Testis (tissue), 3 donors: ENCODE data around the gene CACNB4. TPM values are rescaled to one million over a fixed set of nuclear protein-coding genes. Genes with fewer than 3 reads are reported as not detected.

ENCODE experiments used
- DNase-seq: peaks from one replicate; pipeline ENCODE4 v3.0.0-alpha.2; 2019
- H3K27ac ChIP-seq, 2 donors: fragments of 200-600 bp; sonication (generic); one replicate each; pipeline ENCODE4 v1.5.1; 2019
- H3K27me3 ChIP-seq: fragments of 200-600 bp; sonication (generic); one replicate; pipeline ENCODE4 v1.5.1; 2019
- H3K36me3 ChIP-seq: fragments of 200-600 bp; sonication (generic); one replicate; pipeline ENCODE4 v1.5.1; 2017; ENCODE audit warnings: low read depth; ENCODE audit errors: missing control alignments
- H3K4me1 ChIP-seq: fragments of 200-600 bp; sonication (generic); one replicate; pipeline ENCODE4 v1.5.1; 2019
- H3K4me3 ChIP-seq, 2 donors: fragments of 200-600 bp; sonication (generic); one replicate each; pipeline ENCODE4 v1.5.1; 2017 to 2019
- H3K9me3 ChIP-seq: fragments of 200-600 bp; sonication (generic); one replicate; pipeline ENCODE4 v1.5.1; 2017
- POLR2A ChIP-seq: fragments of 450-650 bp; IDR thresholded peaks from one replicate; pipeline ENCODE4 v1.6.1; 2017; ENCODE audit warnings: antibody characterized with exemption, mild to moderate bottlenecking, moderate library complexity
- WGBS, 2 donors: methylation state at CpG; one replicate each; pipeline ENCODE4 v1.1.5; 2018; 5-methylcytosine and 5-hydroxymethylcytosine counted together
- intact Hi-C: fragments of 100-400 bp; cut with DNase I; formaldehyde crosslinking; loops from one replicate; pipeline ENCODE4 v1.15.1; 2023; ENCODE audit warnings: low total_unique reads
- polyA plus RNA-seq: library from polyadenylated mRNA; stranded (reverse); fragments of 350-450 nt; fragmentation: Illumina TruSeq; extraction: RNeasy Lipid Tissue Mini Kit (QIAGEN cat#74804); gene quantifications from one replicate; pipeline ENCODE4 v1.2.3, GENCODE V29; 2014; ENCODE audit warnings: low read depth, low replicate concordance; ENCODE audit not compliant: insufficient read depth
- total RNA-seq, 2 donors: library from RNA; depleted of rRNA; stranded (reverse); fragments of >200 nt; gene quantifications; one replicate each; pipeline ENCODE4 v1.2.3, GENCODE V29; 2016
- TF ChIP-seq, protein P1 (sequence below), 3 experiments: fragments of 450-650 bp in 2 of 3; fragments of 200-600 bp in 1 of 3; sonication (generic) in 1 of 3; IDR thresholded peaks; one replicate each; pipeline ENCODE4 v1.5.1; 2016 to 2019; ENCODE audit warnings: antibody characterized with exemption in 3 of 3, mild to moderate bottlenecking in 2 of 3, moderate library complexity in 1 of 3

CACNB4 gene
- total and polyA plus RNA-seq, 3 donors from 2014 or later, result 7.8 to 83.8 (median 82.2) TPM

DNA sequence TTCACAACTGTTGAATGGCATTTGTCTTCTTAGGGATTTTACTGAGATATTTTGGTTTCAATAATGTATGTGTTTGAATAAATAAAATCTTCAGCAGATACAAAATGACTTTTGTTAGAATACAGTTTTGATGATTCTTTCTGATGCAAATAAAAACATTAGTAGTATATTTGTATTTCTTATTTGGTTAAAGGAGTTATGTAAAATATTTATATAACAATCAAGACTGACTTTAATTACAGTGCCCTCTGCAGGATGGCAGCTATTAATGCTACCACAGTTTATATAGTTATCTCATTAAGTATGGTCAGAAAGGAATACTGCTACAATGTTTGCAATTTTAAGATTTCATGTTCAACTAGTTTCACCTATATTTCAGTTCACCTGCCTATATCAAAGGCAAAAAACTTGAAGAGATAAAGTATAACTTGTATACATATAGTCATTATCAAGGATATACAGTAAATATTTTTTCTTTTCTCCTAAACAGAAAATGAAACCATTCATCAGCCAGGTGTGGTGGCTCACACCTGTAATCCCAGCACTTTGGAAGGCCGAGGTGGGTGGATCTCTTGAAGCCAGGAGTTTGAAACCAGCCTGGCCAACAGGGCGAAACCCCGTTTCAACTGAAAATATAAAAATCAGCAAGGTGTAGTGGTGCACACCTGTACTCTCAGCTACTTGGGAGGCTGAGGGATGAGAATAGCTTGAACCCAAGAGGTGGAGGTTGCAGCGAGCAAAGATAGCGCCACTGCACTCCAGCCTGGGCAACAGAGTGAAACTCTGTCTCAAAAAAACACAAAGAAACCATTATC lies 290.4 kb downstream of the CACNB4 start:
- Histone ChIP-seq H3K4me1 (no peaks in the 10 kb centered on the region), H3K27ac (no peak overlapping the region), H3K4me3 (no peak overlapping the region), H3K9me3 (no peaks in the 10 kb centered on the region), H3K36me3 (no peaks in the 10 kb centered on the region), H3K27me3 (no peaks in the 10 kb centered on the region)
- TF ChIP-seq, protein P1, sequence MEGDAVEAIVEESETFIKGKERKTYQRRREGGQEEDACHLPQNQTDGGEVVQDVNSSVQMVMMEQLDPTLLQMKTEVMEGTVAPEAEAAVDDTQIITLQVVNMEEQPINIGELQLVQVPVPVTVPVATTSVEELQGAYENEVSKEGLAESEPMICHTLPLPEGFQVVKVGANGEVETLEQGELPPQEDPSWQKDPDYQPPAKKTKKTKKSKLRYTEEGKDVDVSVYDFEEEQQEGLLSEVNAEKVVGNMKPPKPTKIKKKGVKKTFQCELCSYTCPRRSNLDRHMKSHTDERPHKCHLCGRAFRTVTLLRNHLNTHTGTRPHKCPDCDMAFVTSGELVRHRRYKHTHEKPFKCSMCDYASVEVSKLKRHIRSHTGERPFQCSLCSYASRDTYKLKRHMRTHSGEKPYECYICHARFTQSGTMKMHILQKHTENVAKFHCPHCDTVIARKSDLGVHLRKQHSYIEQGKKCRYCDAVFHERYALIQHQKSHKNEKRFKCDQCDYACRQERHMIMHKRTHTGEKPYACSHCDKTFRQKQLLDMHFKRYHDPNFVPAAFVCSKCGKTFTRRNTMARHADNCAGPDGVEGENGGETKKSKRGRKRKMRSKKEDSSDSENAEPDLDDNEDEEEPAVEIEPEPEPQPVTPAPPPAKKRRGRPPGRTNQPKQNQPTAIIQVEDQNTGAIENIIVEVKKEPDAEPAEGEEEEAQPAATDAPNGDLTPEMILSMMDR (IDR thresholded peaks at IDR 0.05), result peak in 1 of 3 experiments; percentile 9
- TF ChIP-seq POLR2A, result no peak
- no peak for DNase-seq
- intact Hi-C loops, result no loop called here
- WGBS, 2 donors, result 80 to 85% methylated on average over 5 of the region's 5 CpGs

DNA sequence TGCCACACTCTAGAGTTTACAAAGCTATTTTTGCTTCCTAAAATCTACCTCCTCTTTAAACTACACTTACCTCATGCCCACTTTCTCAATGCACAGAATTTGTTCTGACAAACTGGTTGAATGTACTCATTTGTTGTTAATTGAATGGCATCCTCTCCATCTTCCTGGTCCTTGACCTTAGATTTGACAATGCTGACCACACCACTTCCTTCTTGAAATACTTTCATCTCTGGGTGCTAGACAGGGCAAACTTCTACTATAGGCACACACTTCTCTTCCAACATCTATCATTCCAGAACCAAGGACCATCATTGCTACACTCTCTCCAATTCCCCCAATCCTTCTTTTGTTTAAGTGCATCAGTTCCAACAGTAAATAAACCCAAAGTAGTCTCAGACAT lies 292.9 kb downstream of the CACNB4 start:
- no peak overlapping the region for H3K27ac ChIP-seq
- H3K4me3 ChIP-seq, result no peak overlapping the region
- intact Hi-C loops, result no loop called here
- no peaks in the 10 kb centered on the region for H3K36me3 ChIP-seq
- no peaks in the 10 kb centered on the region for H3K9me3 ChIP-seq
- TF ChIP-seq, protein P1 (IDR thresholded peaks at IDR 0.05), result no peak
- no peak for TF ChIP-seq POLR2A
- no peaks in the 10 kb centered on the region for H3K4me1 ChIP-seq
- no peak for DNase-seq
- no peaks in the 10 kb centered on the region for H3K27me3 ChIP-seq

DNA sequence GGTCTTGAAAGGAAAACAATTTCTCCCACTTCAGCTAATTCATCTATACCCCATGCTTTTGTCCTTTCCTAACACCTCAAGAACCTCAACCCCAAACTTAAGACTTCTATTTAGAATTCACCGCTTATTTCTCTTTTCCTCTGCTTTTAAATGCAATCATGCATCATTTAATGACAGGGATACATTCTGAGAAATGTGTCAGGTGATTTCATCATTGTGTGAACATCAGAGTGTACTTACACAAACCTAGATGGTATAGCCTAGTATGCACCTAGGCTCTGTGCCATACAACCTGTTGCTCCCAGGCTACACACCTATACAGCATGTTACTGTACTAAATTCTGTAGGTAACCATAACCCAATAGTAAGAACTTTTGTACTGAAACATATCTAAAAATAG lies 293.5 kb downstream of the CACNB4 start:
- Histone ChIP-seq H3K36me3 (no peaks in the 10 kb centered on the region), H3K9me3 (no peaks in the 10 kb centered on the region), H3K4me1 (no peaks in the 10 kb centered on the region), H3K27me3 (no peaks in the 10 kb centered on the region), H3K4me3 (no peak overlapping the region), H3K27ac (no peak overlapping the region)
- intact Hi-C loops, result no loop called here
- no peak for DNase-seq
- TF ChIP-seq, protein P1 (IDR thresholded peaks at IDR 0.05), result no peak
- no peak for TF ChIP-seq POLR2A
- 96 to 100% methylated on average over 1 of the region's 1 CpG for WGBS, 2 donors

DNA sequence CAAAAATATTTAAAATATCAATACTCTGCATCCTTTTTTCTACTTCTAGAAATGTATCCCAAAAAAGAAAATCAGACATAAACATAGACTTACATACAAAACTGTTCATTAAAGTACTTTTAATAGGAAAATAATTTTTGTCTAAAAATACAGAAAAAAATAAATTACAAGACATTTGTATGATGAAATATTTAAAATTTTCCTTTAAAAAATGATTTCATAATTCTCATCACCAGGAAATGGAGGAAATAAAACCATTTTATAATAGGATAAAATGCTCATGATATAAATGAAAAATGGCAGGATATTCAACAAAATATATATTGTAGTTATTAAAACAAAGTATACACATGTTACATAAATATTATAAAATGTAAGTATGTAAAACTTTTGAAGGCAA lies 295.0 kb downstream of the CACNB4 start:
- H3K36me3 ChIP-seq, result no peaks in the 10 kb centered on the region
- intact Hi-C loops, result no loop called here
- no peak for DNase-seq
- H3K9me3 ChIP-seq, result no peaks in the 10 kb centered on the region
- no peak overlapping the region for H3K4me3 ChIP-seq
- no peak for TF ChIP-seq POLR2A
- TF ChIP-seq, protein P1 (IDR thresholded peaks at IDR 0.05), result no peak
- H3K4me1 ChIP-seq, result no peaks in the 10 kb centered on the region
- H3K27ac ChIP-seq, result no peak overlapping the region
- H3K27me3 ChIP-seq, result no peaks in the 10 kb centered on the region

DNA sequence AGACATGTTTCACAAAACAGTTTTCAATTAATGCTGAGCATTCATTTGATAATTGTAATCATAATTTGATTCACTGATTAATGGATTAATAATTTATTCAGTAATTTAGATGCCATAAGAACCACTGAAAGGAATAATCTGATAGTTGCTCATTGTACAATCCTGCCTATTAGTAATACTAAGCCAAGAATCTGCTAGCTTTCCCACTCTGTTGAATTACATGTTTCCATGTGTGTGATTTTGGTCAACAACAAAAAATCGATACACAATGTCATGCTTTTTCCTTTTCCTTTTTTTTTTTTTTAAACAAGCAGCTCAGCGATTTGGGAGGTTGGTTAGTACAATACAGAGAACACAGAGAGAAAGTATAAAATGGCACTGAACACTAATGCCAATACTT lies 296.5 kb downstream of the CACNB4 start:
- H3K27ac ChIP-seq, result no peak overlapping the region
- H3K9me3 ChIP-seq, result no peaks in the 10 kb centered on the region
- WGBS, 2 donors, result 89 to 97% methylated on average over 2 of the region's 2 CpGs
- no peak for DNase-seq
- H3K4me3 ChIP-seq, result no peak overlapping the region
- no peaks in the 10 kb centered on the region for H3K36me3 ChIP-seq
- TF ChIP-seq, protein P1 (IDR thresholded peaks at IDR 0.05), result no peak
- TF ChIP-seq POLR2A, result no peak
- no peaks in the 10 kb centered on the region for H3K4me1 ChIP-seq
- intact Hi-C loops, result no loop called here
- H3K27me3 ChIP-seq, result no peaks in the 10 kb centered on the region
